PC-3 (cell line): ENCODE data around the gene HOXC5.

ENCODE experiments used
- CTCF ChIP-seq: fragments of 300-600 bp; sonication (generic); conservative IDR thresholded peaks from 2 replicates; pipeline ENCODE4 v1.5.1; 2017; ENCODE audit warnings: antibody characterized with exemption, low read depth, mild to moderate bottlenecking, low read length
- EZH2phosphoT487 ChIP-seq: fragments of 300-600 bp; sonication (generic); IDR thresholded peaks from 2 replicates; pipeline ENCODE4 v1.6.1; 2018; ENCODE audit warnings: mild to moderate bottlenecking, antibody characterized with exemption, low read length, borderline replicate concordance

- TF ChIP-seq CTCF (no peak), EZH2phosphoT487 (no peak)
Observed at GRCh38 chr12:54006559-54007220, 26.2 kb upstream of the HOXC5 start.
